Loucy (cell line): ENCODE data around the gene PHF14.

Experiments
- H2AFZ ChIP-seq: fragments of 200-600 bp; sonication (generic); 2 replicates; pipeline ENCODE4 v1.6.0; 2016; ENCODE audit warnings: antibody characterized with exemption, mild to moderate bottlenecking, low read length, moderate library complexity
- H3F3A ChIP-seq: fragments of 200-600 bp; 2 replicates; pipeline ENCODE4 v1.6.0; 2016; ENCODE audit warnings: antibody characterized with exemption, low read depth, mild to moderate bottlenecking
- H3K27me3 ChIP-seq: fragments of 200-600 bp; sonication (generic); 2 replicates; pipeline ENCODE4 v1.6.1; 2014; ENCODE audit warnings: low read length, mild to moderate bottlenecking; ENCODE audit not compliant: insufficient read depth, poor library complexity, severe bottlenecking
- H3K36me3 ChIP-seq: fragments of 200-600 bp; sonication (generic); 2 replicates; pipeline ENCODE4 v1.6.1; 2016; ENCODE audit warnings: low read length; ENCODE audit not compliant: insufficient read depth
- H3K4me1 ChIP-seq: fragments of 200-600 bp; sonication (generic); 2 replicates; pipeline ENCODE4 v1.5.1; 2014; ENCODE audit warnings: low read length, mild to moderate bottlenecking; ENCODE audit not compliant: insufficient read depth, poor library complexity, severe bottlenecking
- H3K4me2 ChIP-seq: fragments of 200-600 bp; sonication (generic); 2 replicates; pipeline ENCODE4 v1.6.0; 2014; ENCODE audit warnings: antibody characterized with exemption, low read length, low read depth, mild to moderate bottlenecking; ENCODE audit not compliant: poor library complexity, severe bottlenecking
- H3K4me3 ChIP-seq: fragments of 200-600 bp; sonication (generic); 2 replicates; pipeline ENCODE4 v1.5.1; 2014; ENCODE audit warnings: low read length, mild to moderate bottlenecking, mixed read lengths; ENCODE audit not compliant: poor library complexity, severe bottlenecking
- H3K79me2 ChIP-seq: fragments of 200-600 bp; sonication (generic); 2 replicates; pipeline ENCODE4 v1.6.1; 2014; ENCODE audit warnings: low read length; ENCODE audit not compliant: insufficient read depth
- H3K9ac ChIP-seq: fragments of 200-600 bp; sonication (generic); 2 replicates; pipeline ENCODE4 v1.6.0; 2014; ENCODE audit warnings: mild to moderate bottlenecking, low read depth, low read length, moderate library complexity; ENCODE audit not compliant: poor library complexity, severe bottlenecking
- H3K9me2 ChIP-seq: fragments of 200-600 bp; sonication (generic); replicated peaks from 2 replicates; pipeline ENCODE4 v1.6.1; 2016; ENCODE audit warnings: low read depth, low read length, mixed read lengths
- H3K9me3 ChIP-seq: fragments of 200-600 bp; sonication (generic); 2 replicates; pipeline ENCODE4 v1.6.1; 2014; ENCODE audit warnings: mild to moderate bottlenecking, antibody characterized with exemption, low read length, low read depth; ENCODE audit not compliant: insufficient read depth
- H4K20me1 ChIP-seq: fragments of 200-600 bp; sonication (generic); 2 replicates; pipeline ENCODE4 v1.6.0; 2014; ENCODE audit warnings: antibody characterized with exemption, low read length, mild to moderate bottlenecking; ENCODE audit not compliant: insufficient read depth, poor library complexity, severe bottlenecking
- EZH2phosphoT487 ChIP-seq: fragments of 200-600 bp; IDR thresholded peaks from 2 replicates; pipeline ENCODE4 v1.6.1; 2018; ENCODE audit warnings: antibody characterized with exemption, mild to moderate bottlenecking, moderate library complexity, borderline replicate concordance
- TF ChIP-seq, protein P1 (sequence below): fragments of 200-600 bp; sonication (generic); conservative IDR thresholded peaks from 2 replicates; pipeline ENCODE4 v1.5.1; 2014; ENCODE audit warnings: mild to moderate bottlenecking, antibody characterized with exemption, low read length

The PHF14 gene

DNA sequence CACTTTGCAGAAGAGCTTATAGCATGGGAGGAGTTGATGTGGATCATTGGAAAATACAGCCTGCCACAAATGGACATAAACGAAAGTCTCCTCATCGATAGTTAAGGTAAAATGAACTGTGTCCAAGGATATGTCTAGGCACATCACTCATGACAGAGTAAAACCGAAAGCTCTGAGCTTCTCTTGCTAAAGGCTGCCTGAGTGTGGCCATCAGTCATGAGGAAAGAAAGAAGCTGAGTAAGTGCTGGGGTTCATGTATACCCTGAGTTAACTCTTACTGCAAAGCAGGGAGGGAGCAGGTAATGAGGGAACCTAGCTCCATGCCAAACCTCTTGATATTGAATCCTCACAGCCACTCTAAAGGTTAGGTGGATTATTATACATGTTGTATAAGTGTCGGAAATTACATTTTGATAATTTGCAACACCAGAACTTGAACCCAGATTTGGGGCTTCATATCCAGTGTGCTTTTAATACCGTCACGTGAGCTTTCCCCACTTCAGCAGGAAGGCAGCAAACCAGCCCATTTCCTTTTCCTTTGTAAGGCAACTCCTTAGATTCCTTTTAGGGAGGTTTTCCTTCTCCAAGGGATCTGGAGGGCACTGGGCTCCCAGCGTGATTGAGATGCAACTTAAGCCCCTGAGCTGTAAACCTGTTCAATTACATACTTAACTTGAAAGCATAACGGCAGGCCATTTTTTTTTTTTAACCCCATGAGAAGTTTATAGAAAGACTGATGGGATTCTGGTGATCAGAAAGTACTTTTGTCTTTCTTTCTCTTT, 215.0 kb downstream of the PHF14 start:
- Histone ChIP-seq H2AFZ (peak overlapping the region; percentile 72; the same call in 1 of the 2 replicates), H3K27me3 (no peaks in the 10 kb centered on the region), H3K9ac (no peak overlapping the region), H3K9me2 (no peaks in the 10 kb centered on the region), H3F3A (no peaks in the 10 kb centered on the region), H3K4me1 (peaks cover 4% of the 10 kb centered on the region), H4K20me1 (no peaks in the 10 kb centered on the region), H3K9me3 (no peaks in the 10 kb centered on the region), H3K36me3 (no peaks in the 10 kb centered on the region), H3K79me2 (no peaks in the 10 kb centered on the region), H3K4me3 (no peak overlapping the region), H3K4me2 (peak overlapping the region; percentile 4)
- no peak for TF ChIP-seq EZH2phosphoT487
- TF ChIP-seq, protein P1, sequence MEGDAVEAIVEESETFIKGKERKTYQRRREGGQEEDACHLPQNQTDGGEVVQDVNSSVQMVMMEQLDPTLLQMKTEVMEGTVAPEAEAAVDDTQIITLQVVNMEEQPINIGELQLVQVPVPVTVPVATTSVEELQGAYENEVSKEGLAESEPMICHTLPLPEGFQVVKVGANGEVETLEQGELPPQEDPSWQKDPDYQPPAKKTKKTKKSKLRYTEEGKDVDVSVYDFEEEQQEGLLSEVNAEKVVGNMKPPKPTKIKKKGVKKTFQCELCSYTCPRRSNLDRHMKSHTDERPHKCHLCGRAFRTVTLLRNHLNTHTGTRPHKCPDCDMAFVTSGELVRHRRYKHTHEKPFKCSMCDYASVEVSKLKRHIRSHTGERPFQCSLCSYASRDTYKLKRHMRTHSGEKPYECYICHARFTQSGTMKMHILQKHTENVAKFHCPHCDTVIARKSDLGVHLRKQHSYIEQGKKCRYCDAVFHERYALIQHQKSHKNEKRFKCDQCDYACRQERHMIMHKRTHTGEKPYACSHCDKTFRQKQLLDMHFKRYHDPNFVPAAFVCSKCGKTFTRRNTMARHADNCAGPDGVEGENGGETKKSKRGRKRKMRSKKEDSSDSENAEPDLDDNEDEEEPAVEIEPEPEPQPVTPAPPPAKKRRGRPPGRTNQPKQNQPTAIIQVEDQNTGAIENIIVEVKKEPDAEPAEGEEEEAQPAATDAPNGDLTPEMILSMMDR: no peak

DNA sequence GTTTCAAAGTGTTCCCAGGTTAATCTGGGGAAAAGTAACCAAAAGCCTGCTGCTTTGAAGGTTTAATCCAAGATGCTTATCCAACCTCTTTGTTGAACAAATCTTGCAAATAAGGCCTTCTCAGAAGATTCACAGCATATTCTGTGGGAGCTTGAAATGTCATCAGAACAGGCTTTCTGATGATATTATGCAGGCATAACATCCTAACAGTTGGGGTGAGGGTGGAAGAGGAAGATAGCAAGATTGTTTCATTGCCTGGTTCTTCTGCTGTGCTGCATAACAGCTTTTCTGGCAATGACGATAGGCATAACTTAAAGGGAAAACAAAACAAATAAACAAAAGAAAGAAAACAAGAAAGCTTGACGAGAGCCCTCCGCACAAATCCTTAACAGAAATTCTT, 217.4 kb downstream of the PHF14 start:
- Histone ChIP-seq H3K9me3 (no peaks in the 10 kb centered on the region), H3K27me3 (no peaks in the 10 kb centered on the region), H4K20me1 (no peaks in the 10 kb centered on the region), H3K36me3 (no peaks in the 10 kb centered on the region), H3K9ac (no peak overlapping the region), H3F3A (no peaks in the 10 kb centered on the region), H2AFZ (no peak overlapping the region), H3K4me1 (peaks cover 4% of the 10 kb centered on the region), H3K4me3 (no peak overlapping the region), H3K4me2 (no peak overlapping the region), H3K9me2 (no peaks in the 10 kb centered on the region), H3K79me2 (no peaks in the 10 kb centered on the region)
- TF ChIP-seq EZH2phosphoT487: no peak
- TF ChIP-seq, protein P1: no peak

DNA sequence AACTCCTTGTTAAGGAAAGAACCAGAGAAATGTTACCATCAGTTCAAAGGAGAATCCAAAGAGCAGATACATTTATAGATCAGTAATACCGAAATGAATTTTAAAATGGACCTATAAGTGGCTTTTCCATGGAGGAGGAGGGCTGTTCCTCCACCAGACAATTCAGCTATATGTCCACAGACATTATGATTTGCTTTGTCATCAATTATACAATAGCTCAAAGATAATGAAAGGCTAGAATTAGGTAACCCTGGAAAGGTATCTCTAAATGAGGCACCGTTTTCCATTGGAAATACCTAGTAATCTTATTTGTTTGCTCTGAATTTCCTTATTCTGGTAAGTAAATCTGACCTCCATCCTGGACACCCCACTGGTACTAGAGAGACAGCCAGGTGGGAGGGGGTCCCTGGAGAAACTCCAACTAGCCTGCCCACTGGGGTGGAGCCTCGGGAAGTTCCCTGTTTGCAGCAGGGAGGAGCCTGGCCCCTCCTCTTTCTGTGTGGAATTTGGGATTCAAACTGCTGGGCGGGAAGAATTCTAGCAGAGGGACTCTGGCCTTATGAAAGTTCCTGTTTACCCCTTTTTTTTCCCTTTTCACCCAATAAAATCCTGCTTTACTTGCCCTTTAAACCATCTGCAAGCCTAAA, 218.0 kb downstream of the PHF14 start:
- H3K9me3 ChIP-seq: no peaks in the 10 kb centered on the region
- H2AFZ ChIP-seq: no peak overlapping the region
- H3K4me2 ChIP-seq: no peak overlapping the region
- H3K27me3 ChIP-seq: no peaks in the 10 kb centered on the region
- peaks cover 4% of the 10 kb centered on the region for H3K4me1 ChIP-seq
- H3F3A ChIP-seq: no peaks in the 10 kb centered on the region
- H3K36me3 ChIP-seq: no peaks in the 10 kb centered on the region
- H3K9ac ChIP-seq: no peak overlapping the region
- no peaks in the 10 kb centered on the region for H3K79me2 ChIP-seq
- H4K20me1 ChIP-seq: no peaks in the 10 kb centered on the region
- no peaks in the 10 kb centered on the region for H3K9me2 ChIP-seq
- no peak for TF ChIP-seq EZH2phosphoT487
- TF ChIP-seq, protein P1: no peak
- H3K4me3 ChIP-seq: no peak overlapping the region
